HG03378 (cell line): ENCODE results near the gene ASIC3.

Source experiments
- ATAC-seq: cut with Tn5 transposase; IDR thresholded peaks from one replicate; pipeline ENCODE4 v1.9.1; 2021; ENCODE audit warnings: mild to moderate bottlenecking, moderate library complexity; ENCODE audit not compliant: unreplicated experiment

Gene ASIC3

DNA sequence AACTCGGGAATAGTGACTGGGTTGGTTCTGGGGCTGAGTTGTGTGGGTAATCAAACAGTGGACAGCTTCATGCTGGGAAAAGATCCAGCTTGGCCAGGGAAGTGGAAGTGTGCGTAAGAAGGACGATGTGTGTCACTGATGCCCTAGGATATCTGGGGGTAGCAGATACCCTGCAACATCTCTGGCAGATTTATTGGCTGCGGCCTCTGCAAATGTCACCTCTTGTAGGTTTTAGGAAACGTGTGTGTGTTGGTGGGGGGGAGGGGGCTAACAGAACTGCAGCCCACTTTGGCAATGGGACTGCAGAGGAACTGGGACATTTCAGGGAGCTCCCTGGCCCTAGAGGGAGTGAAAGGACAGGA is 37.0 kb downstream of the ASIC3 start:
- no peak for ATAC-seq

GRCh38 chr7:151085691-151086620 is 37.6 kb downstream of the ASIC3 start, which contains the start of gene AGAP3:
AGAP3 (plus strand) TSS chr7:151086475; CDS start chr7:151086742, 267 bp downstream.
- no peak for ATAC-seq

- no peak for ATAC-seq
Observed at GRCh38 chr7:151086802-151087244, 38.5 kb downstream of the ASIC3 start.

DNA sequence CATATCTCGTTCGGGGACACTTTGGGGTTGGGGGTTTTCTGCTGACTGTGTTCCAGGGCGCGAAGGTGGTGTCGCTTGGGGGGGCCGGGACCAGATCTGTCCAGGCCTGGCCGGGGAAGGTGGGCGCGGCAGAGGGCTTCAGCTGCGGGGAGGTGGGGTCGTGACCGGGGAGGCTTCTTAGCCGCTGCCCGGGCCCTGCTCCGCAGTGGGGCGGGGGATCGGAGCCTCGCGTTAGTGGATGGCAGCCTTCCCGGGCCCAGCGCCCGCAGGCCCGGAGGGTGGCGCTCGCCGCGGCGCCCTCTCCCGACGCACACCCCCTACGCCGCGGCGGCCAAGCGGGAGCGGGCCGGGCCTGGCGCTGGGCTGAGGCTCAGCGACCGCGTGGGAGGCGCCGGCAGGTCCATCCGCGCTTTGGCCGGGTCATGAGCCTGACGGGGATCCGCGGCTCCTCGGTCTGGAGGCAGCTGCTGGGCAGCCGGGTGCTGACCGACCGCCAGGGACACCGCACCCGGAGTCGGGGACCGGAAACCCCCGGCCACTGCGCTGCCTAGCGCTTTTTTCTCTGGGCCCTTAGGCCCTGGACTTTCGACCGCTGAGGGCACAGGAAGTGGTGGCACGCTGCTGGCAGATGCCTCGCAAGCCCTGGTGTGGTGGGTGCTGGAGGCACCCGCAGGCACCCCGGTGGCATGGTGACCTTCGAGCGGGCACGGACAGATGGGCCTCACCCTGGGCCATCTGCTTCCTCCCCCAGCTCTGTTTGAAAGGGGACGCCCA is 39.1 kb downstream of the ASIC3 start:
- ATAC-seq = no peak

- no peak for ATAC-seq
Observed at GRCh38 chr7:151088019-151088855, 39.9 kb downstream of the ASIC3 start.

GRCh38 chr7:151088856-151089699 is 40.7 kb downstream of the ASIC3 start:
- ATAC-seq = no peak

- no peak for ATAC-seq
Observed at GRCh38 chr7:151089893-151090730, 41.8 kb downstream of the ASIC3 start.

- no peak for ATAC-seq
Observed at GRCh38 chr7:151091003-151091402, 42.7 kb downstream of the ASIC3 start.

DNA sequence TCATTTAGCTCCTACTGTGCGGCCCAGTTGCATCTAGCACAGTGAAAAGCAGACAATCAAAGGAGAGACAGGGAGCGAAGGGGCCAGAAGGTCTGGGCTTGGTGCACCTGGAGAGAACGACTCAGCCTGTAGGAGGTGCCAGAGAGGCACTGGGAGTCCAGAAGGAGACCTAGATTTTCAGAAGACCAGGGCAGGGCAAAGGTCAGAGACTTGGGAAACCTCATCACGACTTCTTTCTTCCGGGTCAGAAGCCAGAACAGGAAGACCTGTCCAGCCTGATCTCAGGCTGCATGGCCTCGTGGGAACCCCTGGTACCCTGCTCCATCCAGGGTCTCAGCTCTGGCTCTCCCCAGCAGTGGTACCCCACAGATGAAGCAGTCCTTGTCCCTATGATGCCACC is 43.1 kb downstream of the ASIC3 start:
- ATAC-seq = no peak

DNA sequence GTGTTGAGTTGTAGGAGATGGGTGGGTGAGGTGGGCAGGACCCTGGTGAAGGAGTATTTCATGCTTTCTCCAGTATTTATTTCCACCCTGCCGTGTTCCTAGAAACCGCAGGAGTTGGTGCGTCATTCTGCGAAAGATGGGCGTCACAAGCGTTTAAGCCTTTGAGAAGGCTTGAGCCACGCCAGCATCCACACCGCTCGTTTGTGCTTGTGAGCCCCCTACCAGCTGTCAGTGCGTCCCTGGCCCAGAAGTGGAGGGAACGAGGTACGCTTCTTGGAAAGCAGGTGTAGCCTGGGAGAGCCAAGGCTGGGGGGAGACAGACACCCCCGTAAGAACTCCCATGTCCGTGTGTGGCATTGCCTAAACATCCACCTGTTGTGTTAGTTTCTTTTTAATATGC is 43.7 kb downstream of the ASIC3 start:
- no peak for ATAC-seq

DNA sequence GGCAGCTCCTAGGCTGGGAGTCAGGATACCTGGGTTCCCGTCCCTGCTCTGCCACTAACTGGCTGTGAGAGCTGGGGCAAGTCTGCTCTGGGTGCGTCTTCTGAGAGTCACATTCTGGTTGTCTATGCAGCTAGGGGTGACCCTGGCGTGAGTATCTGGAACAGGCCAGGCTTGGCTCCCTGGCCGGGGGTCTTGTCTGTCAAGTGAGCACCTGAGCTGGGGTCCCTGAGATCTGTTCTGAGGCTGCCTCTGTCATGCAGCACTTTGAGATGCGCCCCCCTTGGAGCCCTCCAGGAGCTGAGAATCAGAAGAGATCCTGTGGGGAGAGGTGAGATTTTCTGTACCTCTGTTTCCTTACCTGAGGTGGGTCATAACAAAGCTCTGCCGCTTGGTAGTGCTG is 45.4 kb downstream of the ASIC3 start:
- no peak for ATAC-seq

DNA sequence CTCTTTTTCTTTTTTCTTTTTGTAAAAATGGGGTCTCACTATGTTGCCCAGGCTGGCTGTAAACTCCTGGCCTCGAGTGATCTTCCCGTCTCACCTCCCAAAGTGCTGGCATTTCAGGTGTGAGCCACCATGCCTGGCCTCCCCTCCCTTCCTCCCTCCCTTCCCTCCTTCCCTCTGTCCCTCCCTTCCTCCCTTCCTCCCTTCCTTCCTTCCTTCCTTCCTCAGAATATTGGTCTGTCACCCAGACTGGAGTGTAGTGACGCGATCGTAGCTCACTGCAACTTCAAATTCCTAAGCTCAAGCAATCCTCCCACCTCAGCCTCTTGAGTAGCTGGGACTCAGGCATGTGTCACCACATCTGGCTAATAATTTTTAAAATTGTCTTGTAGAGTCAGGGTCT is 46.3 kb downstream of the ASIC3 start:
- ATAC-seq = no peak

- no peak for ATAC-seq
Observed at GRCh38 chr7:151095123-151095797, 46.9 kb downstream of the ASIC3 start.

DNA sequence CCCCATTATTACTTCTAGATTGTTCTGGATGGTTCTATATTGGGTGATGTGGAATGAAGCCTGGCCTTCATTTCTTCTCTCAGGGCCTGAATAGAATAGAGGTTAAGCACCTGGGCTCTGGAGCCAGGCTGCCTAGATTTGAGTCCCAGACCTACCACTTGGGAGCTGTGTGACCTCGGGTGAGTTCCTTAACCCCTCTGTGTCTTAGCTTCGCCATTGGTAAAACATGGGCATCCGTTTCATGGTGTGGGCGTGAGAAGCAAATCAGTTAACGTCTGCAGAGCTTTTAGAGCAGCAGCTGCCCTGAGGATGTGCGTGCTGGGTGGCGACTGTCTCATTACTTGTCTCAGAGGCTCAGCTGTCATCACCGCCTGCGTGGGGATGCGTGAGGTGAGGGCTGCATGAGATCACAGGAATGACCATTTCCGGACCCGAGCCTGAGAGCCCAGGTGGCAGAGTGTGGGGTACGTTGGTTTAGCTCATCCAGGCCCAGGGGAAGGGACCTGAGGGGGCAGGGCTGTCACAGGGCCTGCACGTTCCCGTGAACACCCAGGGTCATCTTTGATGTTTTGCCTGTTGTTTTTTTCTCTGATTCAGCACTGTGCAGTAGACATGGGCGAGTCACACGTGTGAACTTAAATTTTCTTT is 47.6 kb downstream of the ASIC3 start:
- no peak for ATAC-seq

DNA sequence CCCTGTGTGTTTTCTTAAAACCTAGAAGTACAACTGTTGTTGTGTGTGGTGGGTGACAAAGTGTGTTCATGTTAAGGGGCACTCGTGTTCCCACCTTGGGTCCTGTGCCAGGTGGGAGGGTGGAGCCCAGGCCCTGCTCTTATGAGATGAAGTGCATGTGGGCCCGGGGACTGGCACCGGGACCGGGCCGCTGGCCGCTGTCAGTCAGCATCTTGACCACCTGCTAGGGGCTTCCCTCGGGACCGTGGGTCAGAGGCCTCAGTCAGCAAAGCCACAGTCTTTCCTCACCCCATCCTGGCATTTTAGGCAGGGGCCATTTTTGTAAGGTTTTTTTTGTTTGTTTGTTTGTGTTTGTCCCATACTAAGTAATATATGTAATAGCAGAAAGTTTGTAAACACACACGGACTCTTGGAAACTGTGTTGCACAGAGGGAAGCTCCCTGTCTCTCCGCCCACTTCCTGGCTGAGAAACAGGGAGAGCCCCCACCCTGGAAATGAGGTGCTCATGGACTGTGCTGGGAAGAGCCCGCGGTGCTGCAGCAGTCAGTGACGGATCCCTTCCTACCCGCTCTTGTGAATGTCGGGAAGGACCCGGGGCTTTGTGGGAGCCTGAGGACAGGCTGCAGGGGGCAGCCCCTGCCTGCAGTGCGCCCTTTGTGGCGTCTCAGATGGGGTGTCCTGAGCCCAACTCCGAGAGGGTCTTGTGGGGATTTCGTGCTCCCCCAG is 51.3 kb downstream of the ASIC3 start:
- no peak for ATAC-seq

- ATAC-seq = no peak
Observed at GRCh38 chr7:151100921-151101320, 52.6 kb downstream of the ASIC3 start.

DNA sequence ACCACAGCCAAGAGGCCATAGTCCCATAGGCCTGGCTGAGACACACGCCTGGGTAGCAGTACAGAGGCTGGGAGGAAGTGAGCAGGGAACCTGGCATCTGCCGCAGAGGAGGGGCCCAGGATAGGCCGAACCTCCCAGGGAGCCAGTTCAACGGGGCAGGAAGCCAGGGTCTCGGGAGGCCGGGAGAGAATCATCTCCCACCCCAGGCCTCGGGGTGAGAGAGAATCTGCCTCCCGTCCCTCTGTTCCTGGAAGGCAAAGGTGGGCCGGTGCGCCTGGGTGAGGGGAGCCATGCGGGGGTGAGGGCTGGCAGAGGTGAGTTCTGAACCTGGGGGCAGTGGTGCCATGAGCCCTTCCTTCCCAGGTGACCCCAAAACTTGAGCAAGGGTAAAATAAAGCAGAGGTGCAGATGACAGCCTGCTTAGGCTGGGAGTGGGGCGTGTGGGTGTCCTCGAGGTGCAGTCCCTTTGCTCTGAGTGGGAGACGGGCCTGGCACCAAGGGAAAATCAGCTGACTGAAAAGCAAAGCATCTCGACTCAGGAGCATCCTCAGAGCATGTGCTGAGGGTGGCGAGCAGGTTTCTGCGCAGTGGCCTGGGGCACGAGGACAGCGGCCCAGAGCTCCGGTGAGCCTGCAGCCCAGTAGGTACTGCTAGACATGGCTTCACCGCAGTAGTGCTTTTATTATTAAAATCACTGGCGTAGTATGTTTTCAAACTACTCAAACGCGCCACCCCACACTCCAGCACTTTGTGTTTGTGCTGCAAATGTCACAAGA is 53.5 kb downstream of the ASIC3 start:
- ATAC-seq = no peak
